GM21786 (cell line): ENCODE results near the gene CLEC9A.

ENCODE experiments used
- ATAC-seq: cut with Tn5 transposase; IDR thresholded peaks from one replicate; pipeline ENCODE4 v1.9.1; 2021; ENCODE audit not compliant: unreplicated experiment

Gene CLEC9A

GRCh38 chr12:10101648-10102220 lies 71.3 kb downstream of the CLEC9A start:
- ATAC-seq: no peak

- ATAC-seq: no peak
Observed at GRCh38 chr12:10102322-10102721, 71.8 kb downstream of the CLEC9A start.

- no peak for ATAC-seq
Observed at GRCh38 chr12:10110256-10110844, 79.9 kb downstream of the CLEC9A start.

DNA sequence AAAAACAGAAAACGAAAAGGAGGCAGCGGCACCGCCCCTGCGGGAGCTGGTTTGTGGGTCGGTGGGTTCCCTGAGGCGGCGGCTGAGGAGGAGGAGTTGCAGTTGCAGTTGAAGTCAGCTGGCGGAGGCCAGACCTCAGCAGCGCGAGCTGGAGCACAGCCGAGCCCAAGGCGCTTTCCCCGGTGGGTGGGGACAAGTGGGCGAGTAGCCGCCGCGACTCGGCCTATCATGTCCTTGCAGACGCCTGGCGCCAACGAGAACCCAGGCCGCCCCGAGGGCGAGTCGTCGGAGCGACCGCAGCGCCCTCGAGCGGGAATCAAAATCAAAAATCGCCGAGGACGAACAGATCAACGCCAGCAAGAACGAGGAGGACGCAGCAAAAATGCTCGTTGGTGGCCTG lies 81.0 kb downstream of the CLEC9A start:
- ATAC-seq: no peak

DNA sequence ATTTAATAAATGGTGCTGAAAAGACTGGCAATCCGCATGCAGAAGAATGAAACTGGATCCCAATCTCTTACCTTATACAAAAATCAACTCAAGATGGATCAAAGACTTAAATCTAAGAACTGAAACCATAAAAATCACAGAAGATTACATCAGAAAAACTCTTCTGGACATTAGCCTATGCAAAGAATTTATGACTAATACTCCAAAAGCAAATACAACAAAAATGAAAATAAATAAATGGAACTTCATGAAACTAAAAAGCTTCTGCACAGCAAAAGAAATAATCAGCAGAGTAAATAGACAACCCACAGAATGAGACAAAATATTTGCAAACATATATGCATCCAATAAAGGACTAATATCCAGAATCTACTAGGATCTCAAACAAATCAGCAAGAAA lies 82.6 kb downstream of the CLEC9A start:
- no peak for ATAC-seq

DNA sequence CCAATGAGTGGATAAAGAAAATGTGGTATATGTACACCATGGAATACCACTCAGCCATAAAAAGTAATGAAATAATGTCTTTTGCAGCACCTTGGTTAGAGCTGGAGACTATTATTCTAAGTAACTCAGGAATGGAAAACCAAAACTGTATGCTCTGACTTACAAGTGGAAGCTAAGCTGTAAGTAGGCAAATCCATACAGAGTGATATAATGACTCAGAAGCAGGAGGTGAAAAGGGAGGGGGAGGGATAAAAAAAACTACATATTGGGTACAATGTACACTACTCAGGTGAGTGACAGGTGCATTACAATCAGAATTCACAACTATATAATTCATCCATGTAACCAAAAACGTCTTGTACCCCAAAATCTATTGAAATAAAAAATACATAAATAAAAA lies 83.4 kb downstream of the CLEC9A start:
- no peak for ATAC-seq

- no peak for ATAC-seq
Observed at GRCh38 chr12:10115311-10115710, 84.8 kb downstream of the CLEC9A start.
